HEK293T (cell line): ENCODE measurements around the gene KCNT1.

Experiments
- BHLHE40 ChIP-seq: fragments of 450-650 bp; IDR thresholded peaks from 2 replicates; pipeline ENCODE4 v1.6.1; 2016; ENCODE audit warnings: mild to moderate bottlenecking, moderate library complexity, borderline replicate concordance
- CTBP1 ChIP-seq: fragments of 450-650 bp; IDR thresholded peaks from 2 replicates; pipeline ENCODE4 v1.6.1; 2016; ENCODE audit warnings: borderline replicate concordance
- FOXK2 ChIP-seq: fragments of 450-650 bp; IDR thresholded peaks from 2 replicates; pipeline ENCODE4 v1.6.1; 2016; ENCODE audit warnings: mild to moderate bottlenecking
- FOXM1 ChIP-seq: fragments of 450-650 bp; IDR thresholded peaks from 2 replicates; pipeline ENCODE4 v1.6.1; 2017; ENCODE audit warnings: mild to moderate bottlenecking, borderline replicate concordance
- HDGF ChIP-seq: fragments of 450-650 bp; IDR thresholded peaks from 2 replicates; pipeline ENCODE4 v1.6.1; 2017; ENCODE audit warnings: antibody characterized with exemption, borderline replicate concordance
- LEF1 ChIP-seq: fragments of 450-650 bp; IDR thresholded peaks from 2 replicates; pipeline ENCODE4 v1.6.1; 2017; ENCODE audit warnings: mild to moderate bottlenecking, borderline replicate concordance
- SP1 ChIP-seq: fragments of 450-650 bp; IDR thresholded peaks from 2 replicates; pipeline ENCODE4 v1.6.1; 2017
- SUZ12 ChIP-seq: fragments of 450-650 bp; IDR thresholded peaks from 2 replicates; pipeline ENCODE4 v1.6.1; 2016; ENCODE audit warnings: mild to moderate bottlenecking
- TARDBP ChIP-seq: fragments of 450-650 bp; IDR thresholded peaks from 2 replicates; pipeline ENCODE4 v1.6.1; 2016
- TF ChIP-seq, protein P1 (sequence below): fragments of 450-650 bp; IDR thresholded peaks from 2 replicates; pipeline ENCODE4 v1.6.1; 2016

DNA sequence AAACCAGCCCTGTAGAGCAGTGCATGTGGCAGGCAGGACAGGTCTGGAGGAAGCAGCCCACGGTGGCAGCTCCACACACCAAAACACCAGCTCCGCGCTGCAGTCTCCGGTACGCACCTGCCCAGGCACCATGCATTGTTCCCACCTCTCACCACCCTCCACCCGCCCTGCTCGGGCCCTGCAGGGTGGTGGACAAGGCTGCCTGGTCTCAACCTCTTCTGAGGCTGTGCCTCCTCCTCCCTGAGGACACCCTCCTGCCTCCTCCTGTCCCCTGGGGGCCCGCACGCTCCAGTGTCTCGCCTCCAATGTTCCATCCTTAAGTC is 96.2 kb downstream of the KCNT1 start:
- TF ChIP-seq HDGF (no peak), TARDBP (no peak), CTBP1 (no peak), FOXM1 (no peak), FOXK2 (no peak), LEF1 (no peak), BHLHE40 (no peak), SUZ12 (no peak), SP1 (no peak)
- TF ChIP-seq, protein P1, sequence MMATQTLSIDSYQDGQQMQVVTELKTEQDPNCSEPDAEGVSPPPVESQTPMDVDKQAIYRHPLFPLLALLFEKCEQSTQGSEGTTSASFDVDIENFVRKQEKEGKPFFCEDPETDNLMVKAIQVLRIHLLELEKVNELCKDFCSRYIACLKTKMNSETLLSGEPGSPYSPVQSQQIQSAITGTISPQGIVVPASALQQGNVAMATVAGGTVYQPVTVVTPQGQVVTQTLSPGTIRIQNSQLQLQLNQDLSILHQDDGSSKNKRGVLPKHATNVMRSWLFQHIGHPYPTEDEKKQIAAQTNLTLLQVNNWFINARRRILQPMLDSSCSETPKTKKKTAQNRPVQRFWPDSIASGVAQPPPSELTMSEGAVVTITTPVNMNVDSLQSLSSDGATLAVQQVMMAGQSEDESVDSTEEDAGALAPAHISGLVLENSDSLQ, result no peak
